Endothelial cell of umbilical vein (primary cell): Measurements from ENCODE around the gene CXCR4. TPM values are rescaled to one million over a fixed set of nuclear protein-coding genes. Genes with fewer than 3 reads are reported as not detected.

Experiments
- BruUV-seq: library from RNA; stranded (reverse); fragments of 400-500 nt; replicated peaks from 2 replicates; lab custom pipeline; 2021; lab: Mats Ljungman, UMichigan
- CTCF ChIA-PET: fragments of 300-600, 350-600 bp; sonication (Branson Sonifier 250); formaldehyde crosslinking; loops from one replicate; lab custom pipeline; 2021; ENCODE audit warnings: antibody characterized with exemption, inconsistent platforms; lab: Charles Lee
- POLR2A ChIA-PET: fragments of 300-600, 350-600 bp; sonication (Branson Sonifier 250); formaldehyde crosslinking; loops from one replicate; lab custom pipeline; 2021; ENCODE audit warnings: antibody characterized with exemption, inconsistent platforms; lab: Charles Lee
- DNase-seq: peaks from one replicate; pipeline ENCODE4 v3.0.0-alpha.2; 2011; ENCODE audit warnings: low read depth, low spot score
- FAIRE-seq: peaks from 2 replicates; lab custom pipeline; 2011; peaks lifted over from hg19 to GRCh38; lab: Jason Lieb, UNC
- H2AFZ ChIP-seq: 2 replicates; pipeline ENCODE4 v1.6.0; 2012; ENCODE audit warnings: low read depth, low read length, control low read depth, inconsistent platforms
- H3K27ac ChIP-seq: 2 replicates; pipeline ENCODE4 v1.5.1; 2011; ENCODE audit warnings: low read depth, mild to moderate bottlenecking, control low read depth, low read length, moderate library complexity; ENCODE audit not compliant: insufficient read depth
- H3K27me3 ChIP-seq, 2 experiments: 2 replicates each; pipeline versions ENCODE4 v1.6.0 to v1.6.1; 2011; ENCODE audit warnings: low read length in 2 of 2, mixed read lengths in 1 of 2; ENCODE audit not compliant: control insufficient read depth in 2 of 2, insufficient read depth in 2 of 2
- H3K36me3 ChIP-seq, 2 experiments: 2 replicates in 1 of 2; 3 replicates in 1 of 2; pipeline ENCODE4 v1.5.1; 2011; ENCODE audit warnings: low read length in 2 of 2, mild to moderate bottlenecking in 1 of 2, moderate library complexity in 1 of 2; ENCODE audit not compliant: control insufficient read depth in 2 of 2, insufficient read depth in 2 of 2; ENCODE audit errors: extremely low read depth in 1 of 2
- H3K4me1 ChIP-seq: 3 replicates; pipeline ENCODE4 v1.5.1; 2011; ENCODE audit warnings: mild to moderate bottlenecking, low read length; ENCODE audit not compliant: control insufficient read depth, insufficient read depth; ENCODE audit errors: extremely low read depth
- H3K4me2 ChIP-seq: 2 replicates; pipeline ENCODE4 v1.6.1; 2011; ENCODE audit warnings: low read length, control low read depth, mixed read lengths; ENCODE audit not compliant: insufficient read depth
- H3K4me3 ChIP-seq, 3 experiments: fragments of 200-600 bp in 1 of 3; sonication (generic), shearing (Covaris generic) in 1 of 3; replicated peaks in 1 of 3; 2 replicates each; pipeline ENCODE4 v1.5.1; 2011 to 2016; ENCODE audit warnings: control low read depth in 3 of 3, low read length in 3 of 3, mild to moderate bottlenecking in 2 of 3, inconsistent platforms in 1 of 3, low read depth in 1 of 3, moderate library complexity in 1 of 3; ENCODE audit not compliant: insufficient read depth in 1 of 3
- H3K79me2 ChIP-seq: 2 replicates; pipeline ENCODE4 v1.6.0; 2012; ENCODE audit warnings: low read length, inconsistent platforms; ENCODE audit not compliant: control insufficient read depth, insufficient read depth
- H3K9ac ChIP-seq: replicated peaks from 2 replicates; pipeline ENCODE3; 2011; ENCODE audit warnings: low read length, control low read depth; ENCODE audit not compliant: insufficient read depth; ENCODE audit errors: extremely low read depth
- H3K9me1 ChIP-seq: replicated peaks from 3 replicates; pipeline ENCODE4 v1.6.0; 2011; ENCODE audit warnings: mild to moderate bottlenecking, low read length; ENCODE audit not compliant: control insufficient read depth, insufficient read depth; ENCODE audit errors: extremely low read depth
- H3K9me3 ChIP-seq: replicated peaks from 2 replicates; pipeline ENCODE4 v1.5.1; 2012; ENCODE audit warnings: low read length, inconsistent platforms; ENCODE audit not compliant: control insufficient read depth, insufficient read depth
- H4K20me1 ChIP-seq: replicated peaks from 2 replicates; pipeline ENCODE3; 2011; ENCODE audit warnings: mild to moderate bottlenecking, low read length; ENCODE audit not compliant: control insufficient read depth, insufficient read depth; ENCODE audit errors: extremely low read depth
- EZH2 ChIP-seq: IDR thresholded peaks from 2 replicates; pipeline ENCODE4 v1.6.1; 2012; ENCODE audit warnings: borderline replicate concordance, low read depth, mild to moderate bottlenecking, moderate library complexity, low read length, inconsistent platforms; ENCODE audit not compliant: severe bottlenecking
- FOS ChIP-seq: IDR thresholded peaks from 2 replicates; pipeline ENCODE4 v1.6.1; 2011; ENCODE audit warnings: mild to moderate bottlenecking, low read length, moderate library complexity, borderline replicate concordance; ENCODE audit not compliant: insufficient read depth
- JUN ChIP-seq: IDR thresholded peaks from 2 replicates; pipeline ENCODE4 v1.6.1; 2011; ENCODE audit warnings: borderline replicate concordance, low read depth; ENCODE audit not compliant: insufficient read length, insufficient read depth
- MYC ChIP-seq: IDR thresholded peaks from one replicate; pipeline ENCODE4 v1.6.1; 2011; ENCODE audit warnings: mild to moderate bottlenecking, low read depth, low read length
- POLR2A ChIP-seq: IDR thresholded peaks from 2 replicates; pipeline ENCODE4 v1.6.1; 2012; ENCODE audit warnings: low read depth, mild to moderate bottlenecking, control low read depth, low read length
- POLR2AphosphoS5 ChIP-seq: IDR thresholded peaks from 2 replicates; pipeline ENCODE4 v1.6.1; 2012; ENCODE audit warnings: low read depth, mild to moderate bottlenecking, control low read depth, low read length, moderate library complexity; ENCODE audit not compliant: insufficient read depth
- dilution Hi-C: fragments of 300-500 bp; cut with MboI; formaldehyde crosslinking; loops from one replicate; pipeline ENCODE4 v1.15.0; 2019; ENCODE audit warnings: low sequenced_read_pairs; ENCODE audit not compliant: extremely low pct_ligation_motif_present
- intact Hi-C: fragments of 100-400 bp; cut with micrococcal nuclease; formaldehyde crosslinking; loops from one replicate; pipeline ENCODE4 v1.10.0; 2022
- polyA plus RNA-seq, 4 experiments: library from polyadenylated mRNA; depleted of rRNA in 3 of 4; stranded (reverse) in 3 of 4; unstranded in 1 of 4; fragments of >200 nt; gene quantifications; 2 replicates each; pipeline versions ENCODE4 v1.2.1 to v1.2.3, GENCODE V29; 2011 to 2012; ENCODE audit warnings: missing spikeins in 1 of 4
- total RNA-seq: library from RNA; stranded (reverse); gene quantifications from 2 replicates; pipeline ENCODE4 v1.2.3, GENCODE V29; 2021
- TF ChIP-seq, protein P1 (sequence below): IDR thresholded peaks from 2 replicates; pipeline ENCODE4 v1.6.1; 2011; ENCODE audit not compliant: insufficient read depth, insufficient read length
- TF ChIP-seq, protein P2 (sequence below), 2 donors: IDR thresholded peaks; 1 replicate in 1 of 2; 2 replicates in 1 of 2; pipeline ENCODE4 v1.5.1; 2011; ENCODE audit warnings: low read length in 2 of 2, mild to moderate bottlenecking in 2 of 2, moderate library complexity in 2 of 2, control low read depth in 1 of 2, inconsistent platforms in 1 of 2, low read depth in 1 of 2; ENCODE audit not compliant: insufficient read depth in 1 of 2; ENCODE audit errors: extremely low read depth in 1 of 2

The CXCR4 gene
- total and polyA plus RNA-seq, 2 donors (not counting 3 experiments of a cell fraction or from before 2014, with no cell fraction given): 42.2 to 52.4 TPM

DNA sequence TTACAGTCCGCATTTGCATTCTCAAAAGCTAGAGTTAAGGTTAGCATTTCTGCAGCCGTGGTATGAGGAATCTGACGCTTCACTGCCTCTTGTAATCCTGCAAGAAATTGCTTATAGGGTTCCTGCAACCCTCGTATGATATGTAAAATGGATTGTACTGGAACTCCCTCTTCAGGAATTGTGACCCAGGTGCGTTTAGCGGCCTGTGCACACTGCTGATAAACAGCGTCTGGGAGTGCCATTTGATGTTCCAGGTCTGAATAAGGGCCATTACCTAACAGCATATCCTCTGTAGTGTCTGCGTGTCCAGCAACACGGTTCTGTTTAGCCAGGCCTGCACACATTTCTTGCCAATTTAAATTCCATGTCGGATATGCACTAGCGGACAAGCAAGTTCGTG, 42.5 kb downstream of the CXCR4 start:
- TF ChIP-seq, protein P1, sequence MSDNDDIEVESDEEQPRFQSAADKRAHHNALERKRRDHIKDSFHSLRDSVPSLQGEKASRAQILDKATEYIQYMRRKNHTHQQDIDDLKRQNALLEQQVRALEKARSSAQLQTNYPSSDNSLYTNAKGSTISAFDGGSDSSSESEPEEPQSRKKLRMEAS: no peak
- TF ChIP-seq EZH2 (no peak), MYC (no peak), POLR2AphosphoS5 (no peak), FOS (no peak), JUN (no peak), POLR2A (no peak)
- TF ChIP-seq, protein P2, sequence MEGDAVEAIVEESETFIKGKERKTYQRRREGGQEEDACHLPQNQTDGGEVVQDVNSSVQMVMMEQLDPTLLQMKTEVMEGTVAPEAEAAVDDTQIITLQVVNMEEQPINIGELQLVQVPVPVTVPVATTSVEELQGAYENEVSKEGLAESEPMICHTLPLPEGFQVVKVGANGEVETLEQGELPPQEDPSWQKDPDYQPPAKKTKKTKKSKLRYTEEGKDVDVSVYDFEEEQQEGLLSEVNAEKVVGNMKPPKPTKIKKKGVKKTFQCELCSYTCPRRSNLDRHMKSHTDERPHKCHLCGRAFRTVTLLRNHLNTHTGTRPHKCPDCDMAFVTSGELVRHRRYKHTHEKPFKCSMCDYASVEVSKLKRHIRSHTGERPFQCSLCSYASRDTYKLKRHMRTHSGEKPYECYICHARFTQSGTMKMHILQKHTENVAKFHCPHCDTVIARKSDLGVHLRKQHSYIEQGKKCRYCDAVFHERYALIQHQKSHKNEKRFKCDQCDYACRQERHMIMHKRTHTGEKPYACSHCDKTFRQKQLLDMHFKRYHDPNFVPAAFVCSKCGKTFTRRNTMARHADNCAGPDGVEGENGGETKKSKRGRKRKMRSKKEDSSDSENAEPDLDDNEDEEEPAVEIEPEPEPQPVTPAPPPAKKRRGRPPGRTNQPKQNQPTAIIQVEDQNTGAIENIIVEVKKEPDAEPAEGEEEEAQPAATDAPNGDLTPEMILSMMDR (IDR thresholded peaks at IDR 0.05; ENCODE audit: extremely low read depth in 1 of 2, insufficient read depth in 1 of 2, low read depth in 1 of 2, low read length in 2 of 2): no peak
- no peaks in the 10 kb centered on the region for H3K9me3 ChIP-seq
- H4K20me1 ChIP-seq: no peaks in the 10 kb centered on the region
- no peak overlapping the region for H2AFZ ChIP-seq
- no peaks in the 10 kb centered on the region for H3K27me3 ChIP-seq
- dilution Hi-C loops: no loop called here
- no peak overlapping the region for H3K4me2 ChIP-seq
- BruUV-seq: no TSS peak
- FAIRE-seq: no peak
- ChIA-PET CTCF (no interaction called here), POLR2A (no interaction called here)
- DNase-seq: no peak
- H3K79me2 ChIP-seq: no peaks in the 10 kb centered on the region
- H3K27ac ChIP-seq: no peak overlapping the region
- no peaks in the 10 kb centered on the region for H3K9me1 ChIP-seq
- H3K9ac ChIP-seq: no peak overlapping the region
- no peaks in the 10 kb centered on the region for H3K4me1 ChIP-seq
- no peaks in the 10 kb centered on the region for H3K36me3 ChIP-seq
- H3K4me3 ChIP-seq: no peak overlapping the region
- intact Hi-C loops: no loop called here
